ENCODE data around the gene AUP1.

AUP1 gene

GRCh38 chr2:74542978-74543377 lies 13.5 kb upstream of the AUP1 start:
- in situ Hi-C loops (cut with HindIII; ENCODE audit: low pct_ligation_motif_present, low pct_unique_long_range_greater_than_20kb, low sequenced_read_pairs) = no loop called here
- DNase-seq = no peak

DNA sequence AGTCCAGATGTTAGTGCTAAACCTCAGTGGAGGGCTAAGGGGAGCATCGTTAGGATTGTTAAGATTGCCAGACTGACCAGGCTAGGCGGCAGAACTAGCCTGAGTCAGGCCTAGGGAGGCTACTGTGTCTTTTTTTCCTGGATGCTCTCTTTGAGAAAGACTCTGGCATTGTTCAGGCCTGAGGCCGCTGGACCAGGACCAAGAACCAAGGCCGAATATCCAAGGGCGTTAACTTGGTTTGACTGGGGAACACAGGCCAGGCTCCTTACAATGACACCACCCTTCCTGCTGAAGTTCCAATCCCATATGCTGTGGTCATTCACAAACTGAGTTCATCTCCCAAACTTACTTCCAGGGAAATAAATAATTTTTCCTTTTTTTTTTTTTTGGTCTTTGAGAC lies 10.8 kb upstream of the AUP1 start:
- in situ Hi-C loops (cut with HindIII; ENCODE audit: low pct_ligation_motif_present, low pct_unique_long_range_greater_than_20kb, low sequenced_read_pairs) = no loop called here
- DNase-seq = no peak

DNA sequence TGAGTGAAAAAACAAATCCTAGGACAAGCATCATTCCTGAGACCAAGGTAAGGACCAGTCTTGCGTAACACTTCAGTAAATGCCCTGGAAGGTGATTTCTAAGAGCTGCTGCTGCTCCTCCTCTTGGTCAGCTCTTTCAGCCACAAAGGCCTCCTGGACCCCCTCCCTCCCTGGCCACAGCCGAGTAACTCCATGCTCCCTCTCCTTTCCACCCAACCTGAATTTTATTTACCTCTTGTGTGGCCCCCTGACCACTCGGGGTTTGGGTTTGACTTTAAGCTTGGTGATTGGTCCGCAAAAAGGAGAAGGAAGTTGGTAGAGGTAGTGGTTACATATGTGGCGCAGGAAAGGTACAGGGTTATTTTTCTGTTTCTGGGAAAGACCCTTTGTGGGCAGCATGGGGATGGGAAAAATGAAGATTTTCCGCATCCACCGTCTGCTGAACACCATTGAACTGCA lies 9.4 kb upstream of the AUP1 start:
- in situ Hi-C loops (cut with HindIII; ENCODE audit: low pct_ligation_motif_present, low pct_unique_long_range_greater_than_20kb, low sequenced_read_pairs) = no loop called here
- DNase-seq = no peak

- in situ Hi-C loops (cut with HindIII; ENCODE audit: low pct_ligation_motif_present, low pct_unique_long_range_greater_than_20kb, low sequenced_read_pairs) = no loop called here
- DNase-seq = no peak
Measured at GRCh38 chr2:74537140-74537539, 7.6 kb upstream of the AUP1 start.

GRCh38 chr2:74536166-74536950 lies 6.9 kb upstream of the AUP1 start:
- DNase-seq = no peak
- in situ Hi-C loops (cut with HindIII; ENCODE audit: low pct_ligation_motif_present, low pct_unique_long_range_greater_than_20kb, low sequenced_read_pairs) = no loop called here

- in situ Hi-C loops (cut with HindIII; ENCODE audit: low pct_ligation_motif_present, low pct_unique_long_range_greater_than_20kb, low sequenced_read_pairs) = no loop called here
- DNase-seq = no peak
Measured at GRCh38 chr2:74535440-74535965, 6.0 kb upstream of the AUP1 start.

DNA sequence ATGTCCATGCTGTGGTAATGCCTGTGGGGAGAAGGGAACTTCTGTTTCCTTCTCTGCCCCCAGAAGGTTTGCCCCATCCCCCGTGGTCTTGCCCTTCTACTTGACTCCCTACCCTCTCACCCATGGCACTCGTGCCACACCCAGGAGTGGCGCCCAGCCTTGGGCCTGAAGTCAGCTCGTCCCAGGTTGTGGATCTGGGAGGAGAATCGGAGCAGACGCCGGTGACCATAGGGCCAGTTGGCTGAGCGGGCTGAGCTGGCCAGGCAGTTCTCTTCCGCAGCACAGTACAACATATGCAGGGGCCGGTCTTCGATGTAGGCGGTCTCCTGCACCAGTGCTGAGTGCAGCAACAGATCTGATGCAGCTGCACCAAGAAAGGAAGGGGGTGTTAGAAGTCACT lies 4.9 kb upstream of the AUP1 start:
- in situ Hi-C loops (cut with HindIII; ENCODE audit: low pct_ligation_motif_present, low pct_unique_long_range_greater_than_20kb, low sequenced_read_pairs) = no loop called here
- no peak for DNase-seq

GRCh38 chr2:74533464-74533863 lies 4.0 kb upstream of the AUP1 start:
- in situ Hi-C loops (cut with HindIII; ENCODE audit: low pct_ligation_motif_present, low pct_unique_long_range_greater_than_20kb, low sequenced_read_pairs) = no loop called here
- no peak for DNase-seq

DNA sequence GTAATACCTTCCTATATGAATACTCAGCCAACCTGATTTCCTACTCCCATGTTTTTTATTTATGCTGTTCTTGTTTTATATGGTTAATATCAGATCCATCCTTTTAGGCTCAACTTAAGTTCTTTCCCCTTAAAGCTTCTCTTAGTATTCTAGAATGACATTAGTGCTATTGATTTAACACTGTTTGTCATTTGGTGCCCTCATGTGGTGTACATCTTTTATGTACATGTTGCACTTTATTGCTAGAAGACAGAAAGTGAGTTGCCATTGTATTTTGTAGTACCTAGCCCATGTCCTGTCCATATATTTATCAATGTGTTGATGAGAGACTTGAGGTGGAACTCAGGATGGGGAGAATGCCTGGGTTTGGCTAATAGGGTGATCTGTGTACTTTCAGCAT lies 2.7 kb upstream of the AUP1 start:
- peak; percentile 60 for DNase-seq
- in situ Hi-C loops (cut with HindIII; ENCODE audit: low pct_ligation_motif_present, low pct_unique_long_range_greater_than_20kb, low sequenced_read_pairs) = no loop called here

DNA sequence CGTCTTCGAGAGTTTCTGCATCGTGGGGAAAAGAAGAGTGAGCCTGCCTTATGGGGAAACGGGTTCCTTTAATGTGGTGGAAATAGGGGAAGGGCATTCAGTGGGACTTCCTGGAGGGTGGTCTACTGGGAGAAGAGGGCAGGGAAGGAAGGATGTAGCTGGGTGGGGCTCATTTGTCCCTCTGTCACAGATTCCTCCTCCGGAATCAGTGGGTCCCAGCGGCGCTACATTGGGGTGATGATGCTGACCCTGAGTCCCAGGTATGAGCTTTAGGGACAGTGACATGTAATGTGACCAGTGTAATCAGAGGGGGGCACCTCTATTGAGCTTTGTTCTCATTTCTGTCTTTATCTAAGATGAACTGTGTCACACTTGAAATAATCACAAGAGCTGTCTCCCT lies 2.2 kb upstream of the AUP1 start:
- DNase-seq = no peak
- in situ Hi-C loops (cut with HindIII; ENCODE audit: low pct_ligation_motif_present, low pct_unique_long_range_greater_than_20kb, low sequenced_read_pairs) = no loop called here

GRCh38 chr2:74530239-74531187 lies 1.0 kb upstream of the AUP1 start:
- in situ Hi-C loops (cut with HindIII; ENCODE audit: low pct_ligation_motif_present, low pct_unique_long_range_greater_than_20kb, low sequenced_read_pairs) = no loop called here
- peak; percentile 17 for DNase-seq

- in situ Hi-C loops (cut with HindIII; ENCODE audit: low pct_ligation_motif_present, low pct_unique_long_range_greater_than_20kb, low sequenced_read_pairs) = no loop called here
- no peak for DNase-seq
Measured at GRCh38 chr2:74528600-74529356, 728 bp downstream of the AUP1 start.

DNA sequence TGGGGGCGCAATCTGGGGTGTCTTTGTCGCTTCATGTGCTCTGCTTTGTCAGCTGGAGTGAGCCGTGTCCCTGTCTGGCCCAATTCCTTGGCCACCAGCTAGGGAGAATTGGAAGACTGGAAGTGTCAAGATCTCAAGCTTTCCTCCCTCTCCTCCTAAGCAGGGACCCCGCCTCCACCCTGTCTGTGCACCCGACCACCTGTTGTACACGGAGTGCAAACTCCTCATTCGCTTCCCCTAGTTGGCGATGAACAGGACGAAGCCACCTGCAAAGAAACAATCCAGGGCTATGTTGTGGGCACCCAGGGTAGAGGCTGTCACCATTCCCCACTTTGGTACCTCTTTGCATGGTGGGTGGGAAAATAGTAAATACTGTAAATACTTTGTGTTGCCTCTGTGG lies 1.8 kb downstream of the AUP1 start:
- DNase-seq = no peak
- in situ Hi-C loops (cut with HindIII; ENCODE audit: low pct_ligation_motif_present, low pct_unique_long_range_greater_than_20kb, low sequenced_read_pairs) = no loop called here

DNA sequence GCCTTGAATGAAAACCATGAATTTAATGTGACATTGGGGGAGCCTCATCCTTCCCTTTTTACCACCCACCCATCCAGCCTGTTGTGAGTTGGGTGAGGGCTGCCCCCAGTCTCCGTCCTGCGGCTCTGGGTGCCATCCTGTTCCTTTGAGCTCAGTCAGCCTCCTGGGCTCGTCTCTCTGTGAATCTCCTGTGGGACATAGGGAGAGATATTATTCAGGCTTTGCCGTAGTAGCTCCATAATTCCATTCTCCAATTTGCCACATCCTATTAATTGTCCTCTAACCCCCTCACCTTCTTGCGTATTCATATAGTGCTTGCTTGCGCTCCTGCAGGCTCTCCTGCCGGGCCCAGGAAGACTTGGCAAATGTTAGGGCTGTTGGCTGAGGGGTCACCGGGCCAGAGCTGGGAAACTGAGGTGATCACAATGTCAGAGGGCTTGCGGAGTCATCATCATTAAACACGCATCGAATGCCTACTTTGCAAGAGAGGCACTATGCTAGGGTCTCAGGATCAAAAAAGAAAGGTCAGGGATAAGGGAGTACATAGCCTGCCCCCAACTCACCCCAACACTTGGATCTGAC lies 2.8 kb downstream of the AUP1 start:
- in situ Hi-C loops (cut with HindIII; ENCODE audit: low pct_ligation_motif_present, low pct_unique_long_range_greater_than_20kb, low sequenced_read_pairs) = no loop called here
- no peak for DNase-seq

DNA sequence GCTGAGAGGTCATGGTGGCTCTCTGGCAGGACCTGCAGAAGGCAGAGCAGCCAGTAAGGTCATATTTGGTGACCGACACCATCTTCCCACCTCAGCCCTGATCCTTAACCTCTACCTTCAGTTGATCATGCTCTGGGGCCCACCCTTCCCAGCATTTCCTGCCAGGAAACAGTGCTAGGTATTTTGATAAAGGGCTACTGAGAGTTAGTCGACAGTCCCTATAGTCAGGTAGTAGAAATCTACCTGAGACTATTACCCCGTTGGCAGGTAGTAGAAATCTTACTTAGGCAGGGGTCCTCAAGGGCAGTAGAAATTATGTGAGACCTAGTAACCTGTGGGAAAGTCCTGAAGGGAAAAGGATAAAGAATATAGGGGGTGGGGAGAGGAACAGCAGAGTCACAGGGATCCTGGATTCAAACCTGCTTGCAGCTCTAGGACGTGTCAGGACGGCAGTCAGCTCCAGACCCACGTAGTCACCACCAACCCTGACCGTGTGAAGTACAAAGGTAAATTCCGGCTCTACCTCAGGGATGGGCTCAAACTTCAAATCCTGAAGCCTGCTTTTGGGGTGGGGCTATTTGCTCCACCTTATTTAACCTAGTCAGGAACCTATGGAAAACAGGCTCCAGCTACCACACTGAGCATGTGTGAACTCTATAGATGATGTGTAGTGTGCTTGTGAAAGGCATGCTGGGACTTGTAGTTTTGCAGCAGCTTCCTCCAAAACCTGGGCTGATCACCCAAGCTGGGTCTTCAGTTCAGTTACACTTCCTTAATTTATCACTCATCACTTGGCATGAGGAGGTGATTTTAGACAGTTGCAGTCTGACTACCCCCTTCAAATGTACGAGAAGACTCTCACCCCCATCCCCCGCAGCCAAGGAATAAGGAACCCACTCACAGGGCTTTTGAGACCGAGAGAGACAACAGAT lies 3.5 kb downstream of the AUP1 start, which contains the start of gene DQX1:
Gene DQX1 (minus strand): TSS at position 515 of the 932 bp plus-strand sequence. CDS start 502 bp downstream, at position 13.
- DNase-seq = peak; percentile 20

DNA sequence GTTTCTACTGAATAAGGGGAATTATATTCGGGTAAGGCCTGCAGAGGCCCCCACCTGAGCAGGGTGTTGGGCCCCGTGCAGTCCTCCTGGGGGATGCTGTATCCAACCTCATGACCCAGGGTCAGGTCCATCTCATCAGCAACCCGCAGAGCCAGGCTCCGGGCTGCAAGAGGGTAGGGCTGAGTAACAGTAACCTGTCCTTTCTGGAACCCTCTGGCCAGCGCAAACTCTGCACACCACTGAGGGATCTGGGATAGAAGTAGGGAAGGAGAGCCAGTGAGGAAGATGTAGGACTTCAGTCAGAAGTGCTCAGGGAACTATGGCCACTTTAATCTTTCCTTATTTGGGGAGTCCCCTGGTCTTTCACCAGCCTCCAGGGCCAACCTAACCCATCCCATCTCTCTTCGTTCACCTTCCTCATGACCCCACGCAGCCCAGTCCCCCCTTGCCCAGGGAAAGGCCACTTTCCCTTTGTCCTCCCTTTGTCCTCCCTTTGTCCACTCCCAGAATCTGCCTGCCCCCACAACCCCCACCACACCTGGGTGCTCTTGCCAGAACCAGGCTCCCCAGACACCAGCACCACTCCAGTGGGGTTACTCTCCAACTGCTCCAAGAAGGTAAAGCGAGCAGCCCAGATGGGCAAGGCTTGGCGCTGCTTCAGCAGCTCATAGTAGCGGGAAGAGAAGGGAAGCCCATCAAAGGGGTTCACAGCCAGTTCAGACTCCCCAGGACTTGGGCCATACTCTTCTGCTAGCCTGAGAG lies 4.4 kb downstream of the AUP1 start:
- DNase-seq = no peak
- in situ Hi-C loops (cut with HindIII; ENCODE audit: low pct_ligation_motif_present, low pct_unique_long_range_greater_than_20kb, low sequenced_read_pairs) = no loop called here

More for the DNA sequence above, 3.5 kb downstream of the AUP1 start, which contains the start of gene DQX1:
- in situ Hi-C loops (cut with HindIII; ENCODE audit: low pct_ligation_motif_present, low pct_unique_long_range_greater_than_20kb, low sequenced_read_pairs) = no loop called here

DNA sequence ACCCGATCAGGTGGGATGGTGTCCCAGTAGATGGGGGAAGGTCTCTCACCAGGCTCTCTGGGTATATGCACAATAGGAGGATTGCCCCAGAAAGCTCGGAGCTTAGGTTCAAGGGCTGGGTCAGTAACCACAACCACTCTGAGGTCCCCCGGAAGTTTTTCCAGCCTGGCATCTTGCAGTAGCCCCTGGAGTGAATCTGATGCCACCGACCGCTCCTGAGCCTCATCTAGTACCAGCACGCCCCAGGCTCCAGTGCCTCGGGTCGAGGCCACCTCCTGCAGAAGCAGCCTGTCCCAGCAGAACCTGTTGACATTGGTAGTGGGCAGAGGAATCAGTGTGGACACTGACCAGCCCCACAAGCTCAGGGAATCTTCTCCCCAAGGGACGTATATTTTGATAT lies 5.5 kb downstream of the AUP1 start:
- in situ Hi-C loops (cut with HindIII; ENCODE audit: low pct_ligation_motif_present, low pct_unique_long_range_greater_than_20kb, low sequenced_read_pairs) = no loop called here
- no peak for DNase-seq

Measured in ACHN (cell line).